Activated CD8-positive, alpha-beta memory T cell treated with anti-CD3 and anti-CD28 coated beads for 24 hours (primary cell): Measurements from ENCODE around the gene P2RY6.

Source experiments
- DNase-seq: peaks from one replicate; pipeline ENCODE4 v3.0.0-alpha.2; 2020

P2RY6 gene

DNA sequence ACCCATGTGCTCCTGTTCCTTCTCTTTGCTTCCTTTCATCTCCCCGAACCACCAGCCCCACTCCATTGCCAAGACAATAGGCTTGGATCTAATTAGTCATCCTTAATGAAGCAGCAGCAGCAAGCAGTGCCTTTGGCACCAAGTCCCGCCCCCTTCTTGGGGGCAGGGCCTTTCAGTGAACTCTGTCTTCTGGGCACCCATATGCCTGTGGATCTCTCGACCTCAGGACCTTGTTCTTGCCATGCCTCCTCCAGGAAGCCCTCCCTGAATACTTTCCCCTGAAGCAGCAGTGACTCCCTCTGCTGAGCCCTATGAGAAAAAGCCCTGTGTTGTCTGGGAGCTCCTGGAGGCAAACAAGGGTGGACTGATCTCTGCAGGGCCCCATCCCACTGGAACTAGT, 68.0 kb downstream of the P2RY6 start:
- DNase-seq = no peak

DNA sequence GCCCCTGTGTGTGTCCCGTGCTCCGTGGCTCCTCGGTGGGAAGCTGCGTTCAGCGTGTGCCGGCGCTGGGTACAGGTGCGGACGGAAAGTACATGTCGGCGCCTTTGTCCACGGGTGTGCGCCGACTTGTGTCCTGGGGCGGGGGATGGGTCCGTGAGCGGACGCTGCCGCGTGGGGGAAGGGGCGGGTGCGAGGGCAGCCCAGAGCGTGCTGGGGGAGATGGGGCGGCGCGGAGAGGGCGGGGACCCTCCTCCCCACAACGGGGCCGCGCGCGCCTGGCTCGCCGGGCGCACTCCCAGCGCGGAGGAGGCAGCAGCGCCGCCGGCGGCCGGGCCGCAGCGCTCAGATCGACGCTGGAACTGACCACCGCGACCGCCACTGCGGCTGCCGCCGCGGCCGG, 70.5 kb downstream of the P2RY6 start:
- DNase-seq = no peak

DNA sequence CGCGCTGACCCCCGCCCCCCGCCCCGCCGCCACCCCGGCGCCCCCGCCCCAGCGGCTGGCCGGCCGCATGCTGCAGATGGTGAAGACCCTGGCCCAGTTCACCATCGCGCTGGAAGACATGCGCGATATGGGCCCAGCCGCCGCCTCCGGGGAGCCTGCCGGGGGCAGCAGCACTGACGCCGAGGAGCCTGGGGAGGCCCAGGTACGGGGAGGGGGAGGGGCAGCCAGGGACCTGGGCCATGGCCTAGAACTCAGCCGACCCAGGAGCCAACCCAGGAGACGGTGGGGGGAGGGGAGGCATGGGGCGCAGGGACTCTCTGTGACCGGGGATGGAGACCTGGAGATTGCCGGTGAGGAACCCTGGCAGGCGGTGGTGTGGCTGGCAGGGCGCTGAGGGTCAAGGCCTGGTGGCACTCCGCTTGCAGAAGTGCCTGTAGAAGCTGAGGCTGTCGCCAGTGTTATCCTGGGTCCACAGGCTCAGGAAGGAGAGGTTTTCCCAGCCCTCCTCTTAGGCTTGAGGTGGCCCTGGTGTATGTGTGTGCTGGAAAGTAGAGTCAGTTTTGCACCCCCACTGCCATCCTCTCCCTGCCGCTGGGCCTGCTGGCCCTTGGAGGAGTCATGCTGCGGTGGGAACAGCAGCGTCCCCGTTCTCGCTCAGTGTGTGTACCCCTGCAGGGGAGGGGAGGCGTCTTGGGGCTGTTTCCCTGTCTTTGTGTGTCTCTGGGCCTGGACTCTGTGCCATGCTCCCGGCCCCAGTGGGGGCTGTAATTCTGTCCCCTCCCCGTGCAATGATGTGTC, 71.1 kb downstream of the P2RY6 start:
- no peak for DNase-seq

DNA sequence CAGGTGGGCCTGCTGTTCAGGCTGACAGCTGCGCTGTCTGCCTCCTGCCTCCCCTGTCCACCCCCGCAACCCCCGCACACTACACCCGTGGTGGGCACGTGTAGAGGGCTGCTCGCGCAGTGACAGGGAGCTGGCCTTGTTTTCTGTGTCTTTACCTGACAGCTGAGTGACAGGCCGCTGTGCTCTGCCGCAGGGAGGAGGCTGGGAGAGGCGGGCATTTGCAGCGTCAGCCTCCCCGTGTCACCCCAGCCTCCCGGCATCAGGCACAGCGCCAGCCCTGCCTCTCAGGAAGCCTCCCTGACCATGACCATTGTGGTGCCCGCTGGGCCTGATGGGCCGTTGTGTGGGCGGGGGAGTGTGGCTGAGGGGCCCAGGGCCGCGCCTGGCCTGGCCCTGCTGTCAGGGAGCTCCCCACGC, 72.1 kb downstream of the P2RY6 start:
- DNase-seq = no peak

DNA sequence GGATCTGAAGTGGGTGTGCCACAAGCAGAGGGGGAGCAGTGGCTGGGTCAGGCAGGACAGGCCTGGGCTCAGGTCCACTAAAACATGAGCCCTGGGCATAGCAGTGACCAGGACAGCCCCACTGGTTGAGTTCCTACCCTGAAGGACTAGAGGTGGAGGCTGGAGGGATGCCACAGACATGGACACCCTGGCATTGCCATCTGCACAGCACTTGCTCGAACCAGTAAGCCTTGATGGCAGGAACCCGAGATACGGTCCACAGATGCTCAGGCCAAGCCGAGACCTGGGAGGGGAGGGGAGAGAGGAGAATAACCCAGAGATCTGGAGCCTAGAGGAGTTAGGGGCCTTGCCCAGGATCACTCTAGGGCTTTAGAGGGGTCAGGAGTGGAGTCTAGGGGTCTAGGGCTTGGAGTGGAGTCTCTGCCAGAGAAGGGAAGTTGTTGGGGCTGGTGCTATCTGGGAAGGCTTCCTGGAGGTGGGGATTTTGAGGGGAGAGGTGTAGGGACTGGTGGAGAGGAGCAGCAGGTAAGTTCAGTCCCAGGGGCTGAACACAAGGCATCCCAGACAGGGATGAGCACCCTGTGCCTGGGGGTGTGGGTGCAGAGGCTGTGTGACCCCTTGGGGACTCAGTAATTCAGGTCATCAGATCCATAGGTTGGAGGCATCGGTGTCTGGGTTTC, 73.5 kb downstream of the P2RY6 start:
- no peak for DNase-seq

DNA sequence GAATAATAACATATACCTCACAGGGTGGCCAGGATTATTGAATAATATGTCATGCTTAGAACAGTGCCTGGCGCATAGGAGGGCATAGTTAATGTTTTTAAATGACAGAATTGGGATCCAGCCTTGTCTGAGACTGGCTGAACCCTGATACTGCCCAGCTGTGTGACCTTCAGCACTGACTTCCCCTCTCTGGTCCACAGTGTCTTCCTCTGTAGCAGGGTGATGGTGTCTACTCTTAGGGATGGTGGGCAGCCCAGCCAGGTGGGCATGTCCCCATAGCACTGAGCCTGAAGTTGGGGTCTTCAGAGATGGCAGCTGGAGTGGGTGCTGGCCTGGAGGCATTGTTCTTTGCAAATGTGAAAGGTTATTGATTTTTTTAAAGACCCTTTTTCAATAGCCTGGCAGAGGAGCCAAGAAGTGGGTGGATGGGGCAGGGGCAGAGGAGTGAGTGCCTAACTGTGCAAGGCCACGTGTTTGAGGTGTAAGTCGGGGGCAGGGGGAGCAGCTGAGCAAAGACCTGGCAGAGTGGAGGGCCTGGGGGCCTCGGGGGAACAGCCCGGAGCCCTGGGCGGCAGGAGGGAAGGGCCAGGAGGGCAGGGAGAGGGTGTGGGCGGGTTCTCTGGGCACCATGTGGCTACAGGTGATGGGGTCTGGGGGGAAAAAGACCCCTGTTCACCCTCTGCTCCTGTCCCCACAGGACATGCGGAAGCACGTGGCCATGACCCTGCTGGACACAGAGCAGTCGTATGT, 74.2 kb downstream of the P2RY6 start:
- no peak for DNase-seq

DNA sequence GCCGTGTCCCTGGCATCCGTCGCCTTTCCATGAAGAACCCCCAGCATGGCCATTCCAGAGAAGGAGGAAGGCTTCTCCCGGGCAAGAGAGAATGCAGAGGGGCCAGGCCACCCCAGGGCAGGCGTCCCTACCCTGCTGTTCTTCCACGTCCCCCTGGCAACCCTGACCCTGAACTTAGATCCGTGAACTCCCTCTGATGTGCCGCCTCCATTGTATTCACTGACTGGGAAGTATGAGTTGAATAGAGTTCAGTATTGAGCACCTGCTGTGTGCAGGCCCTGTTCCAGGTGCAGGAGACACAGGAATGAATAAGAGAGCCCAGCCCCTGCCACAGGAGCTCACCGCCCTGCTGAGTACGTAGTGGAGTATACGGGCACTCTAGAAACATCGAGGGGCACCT, 74.9 kb downstream of the P2RY6 start:
- no peak for DNase-seq
